Motor neuron (in vitro differentiated cells): ENCODE results near the gene KRT73. TPM values are rescaled to one million over a fixed set of nuclear protein-coding genes. Genes with fewer than 3 reads are reported as not detected.
A peak's percentile ranks its signal among the peaks of the same experiment; 100 is the strongest.

Experiments used
- ATAC-seq, 8 experiments: fragments of 200-7000 bp; cut with Tn5 transposase; replicated peaks in 6 of 8; 2 replicates each; pipeline ENCODE4 v1.8.0; 2021; ENCODE audit warnings: mild to moderate bottlenecking in 8 of 8, moderate library complexity in 8 of 8
- H3K27ac ChIP-seq, 2 donors: fragments of 250-450 bp; sonication (Bioruptor Pico); 2 replicates each; pipeline ENCODE4 v1.9.0; 2021; ENCODE audit warnings: antibody characterized with exemption in 2 of 2, mild to moderate bottlenecking in 2 of 2, moderate library complexity in 1 of 2
- H3K4me1 ChIP-seq, 2 donors: fragments of 250-450 bp; sonication (Bioruptor Pico); replicated peaks in 1 of 2; 2 replicates each; pipeline ENCODE4 v1.6.1; 2021; ENCODE audit warnings: antibody characterized with exemption in 2 of 2, mild to moderate bottlenecking in 2 of 2, moderate library complexity in 1 of 2
- H3K4me3 ChIP-seq, 5 donors: fragments of 250-450 bp; sonication (Bioruptor Pico); 2 replicates each; pipeline ENCODE4 v1.9.0; 2021; ENCODE audit warnings: antibody characterized with exemption in 5 of 5, mild to moderate bottlenecking in 5 of 5, moderate library complexity in 4 of 5
- WGBS, 10 experiments: fragments of 450-650 bp; shearing (Covaris generic); methylation state at CpG; one replicate each; pipeline ENCODE4 v1.0.0; 2022; 5-methylcytosine and 5-hydroxymethylcytosine counted together
- in situ Hi-C, 9 experiments: fragments of 400-800 bp; cut with MboI; loops; one replicate each; pipeline ENCODE4 v1.15.0; 2021; ENCODE audit warnings: low sequenced_read_pairs in 9 of 9, low pct_unique_long_range_greater_than_20kb in 2 of 9; ENCODE audit not compliant: unreplicated experiment in 9 of 9
- total RNA-seq, 8 experiments: library from RNA; unstranded; fragments of 300-600 nt; gene quantifications; 2 replicates each; pipeline versions ENCODE4 v1.2.3 to v1.2.4, GENCODE V29; 2022

KRT73 gene
- total RNA-seq, 8 experiments from 2014 or later: 0.17 to 0.24 (median 0.21) TPM; not detected in 4

DNA sequence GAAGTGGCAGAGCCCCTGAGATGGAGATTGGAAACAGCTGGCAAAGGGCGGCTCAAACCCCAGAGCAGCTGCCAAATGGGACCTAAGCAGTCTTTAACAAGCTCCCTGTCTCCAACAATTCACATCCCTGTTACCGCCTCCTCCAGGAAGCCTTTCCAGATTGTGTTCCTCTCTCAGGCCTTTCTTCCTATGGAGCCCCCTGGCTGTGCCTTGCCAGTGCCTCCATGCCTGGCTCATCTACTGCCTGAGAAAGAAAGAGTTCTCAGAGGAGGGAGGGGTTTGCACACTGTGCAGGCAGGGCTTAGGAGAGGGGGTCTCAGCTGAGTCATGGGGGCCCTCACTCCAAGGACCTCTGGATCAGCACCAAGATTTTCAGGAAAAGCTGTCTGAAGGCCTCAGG is 35.9 kb downstream of the KRT73 start:
- no peak for ATAC-seq
- H3K4me3 ChIP-seq: no peak overlapping the region
- no peak overlapping the region for H3K27ac ChIP-seq
- in situ Hi-C loops: loop anchor here in 5 of 9 experiments (10.0 to 25.0 kb wide), 4 partner anchors 280 to 405 kb away; no protein-coding TSS in a partner anchor
- no peaks in the 10 kb centered on the region for H3K4me1 ChIP-seq
- 40 to 80% methylated on average over 1 of the region's 2 CpGs; no CpG with 5 or more reads in 8 of the 10 experiments for WGBS, 10 experiments

DNA sequence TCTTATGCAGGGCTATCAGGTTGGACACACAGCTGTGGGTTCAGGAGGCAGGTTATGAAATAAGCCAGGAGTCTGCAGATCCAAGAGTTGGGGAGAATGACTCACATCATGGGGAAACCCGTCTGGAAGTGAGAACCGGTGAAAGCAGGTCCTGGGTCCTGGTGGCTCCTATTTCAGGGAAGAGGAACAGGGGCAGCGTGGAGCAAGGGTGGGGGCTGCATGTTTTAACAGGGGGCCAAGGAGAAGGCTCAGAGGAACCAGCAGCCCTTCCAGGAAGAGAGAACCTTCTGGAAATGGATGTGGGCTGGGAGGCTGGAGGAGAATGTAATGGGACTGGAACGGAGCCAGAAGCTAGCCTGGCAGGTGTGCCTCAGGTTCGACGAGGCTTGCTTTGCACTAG is 36.9 kb downstream of the KRT73 start:
- no peak for ATAC-seq
- in situ Hi-C loops: loop anchor here in 5 of 9 experiments (10.0 to 25.0 kb wide), 4 partner anchors 281 to 406 kb away; no protein-coding TSS in a partner anchor
- H3K4me1 ChIP-seq: no peaks in the 10 kb centered on the region
- WGBS, 10 experiments: 0 to 89% (median 51%) methylated on average over 1 to 4 of the region's 6 CpGs; no CpG with 5 or more reads in 5 of the 10 experiments
- H3K4me3 ChIP-seq: no peak overlapping the region
- no peak overlapping the region for H3K27ac ChIP-seq

DNA sequence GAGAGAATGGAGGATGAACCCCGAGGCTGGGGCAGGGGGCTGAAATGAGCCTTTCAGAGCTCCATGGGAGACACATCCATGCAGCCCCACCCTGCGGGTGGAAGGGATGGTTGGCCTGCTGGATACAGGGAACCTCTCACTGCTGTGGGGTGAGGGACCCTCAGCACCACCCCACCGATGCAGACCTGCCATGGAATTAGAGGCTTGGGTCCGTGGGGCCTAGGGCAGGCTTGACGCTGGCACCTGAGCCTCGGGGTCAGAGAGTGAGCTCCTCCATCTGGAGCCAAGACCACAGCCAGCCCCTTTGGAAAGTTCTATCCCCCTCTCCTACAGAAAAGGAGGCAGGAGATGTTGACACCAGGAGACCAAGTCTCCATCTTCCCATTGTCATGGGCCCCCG is 37.3 kb downstream of the KRT73 start:
- WGBS, 10 experiments: 33 to 100% (median 67%) methylated on average over 1 to 3 of the region's 7 CpGs; no CpG with 5 or more reads in 3 of the 10 experiments
- ATAC-seq: no peak
- Histone ChIP-seq H3K4me3 (no peak overlapping the region), H3K4me1 (no peaks in the 10 kb centered on the region), H3K27ac (no peak overlapping the region)
- in situ Hi-C loops: loop anchor here in 5 of 9 experiments (10.0 to 25.0 kb wide), 4 partner anchors 281 to 406 kb away; no protein-coding TSS in a partner anchor

- no peaks in the 10 kb centered on the region for H3K4me1 ChIP-seq
- in situ Hi-C loops: loop anchor here in 5 of 9 experiments (10.0 to 25.0 kb wide), 4 partner anchors 282 to 407 kb away; no protein-coding TSS in a partner anchor
- no peak overlapping the region for H3K27ac ChIP-seq
- 0 to 83% (median 67%) methylated on average over 1 of the region's 1 CpG; no CpG with 5 or more reads in 7 of the 10 experiments for WGBS, 10 experiments
- no peak for ATAC-seq
- H3K4me3 ChIP-seq: no peak overlapping the region
Measured at GRCh38 chr12:52580496-52580895, 37.9 kb downstream of the KRT73 start.

DNA sequence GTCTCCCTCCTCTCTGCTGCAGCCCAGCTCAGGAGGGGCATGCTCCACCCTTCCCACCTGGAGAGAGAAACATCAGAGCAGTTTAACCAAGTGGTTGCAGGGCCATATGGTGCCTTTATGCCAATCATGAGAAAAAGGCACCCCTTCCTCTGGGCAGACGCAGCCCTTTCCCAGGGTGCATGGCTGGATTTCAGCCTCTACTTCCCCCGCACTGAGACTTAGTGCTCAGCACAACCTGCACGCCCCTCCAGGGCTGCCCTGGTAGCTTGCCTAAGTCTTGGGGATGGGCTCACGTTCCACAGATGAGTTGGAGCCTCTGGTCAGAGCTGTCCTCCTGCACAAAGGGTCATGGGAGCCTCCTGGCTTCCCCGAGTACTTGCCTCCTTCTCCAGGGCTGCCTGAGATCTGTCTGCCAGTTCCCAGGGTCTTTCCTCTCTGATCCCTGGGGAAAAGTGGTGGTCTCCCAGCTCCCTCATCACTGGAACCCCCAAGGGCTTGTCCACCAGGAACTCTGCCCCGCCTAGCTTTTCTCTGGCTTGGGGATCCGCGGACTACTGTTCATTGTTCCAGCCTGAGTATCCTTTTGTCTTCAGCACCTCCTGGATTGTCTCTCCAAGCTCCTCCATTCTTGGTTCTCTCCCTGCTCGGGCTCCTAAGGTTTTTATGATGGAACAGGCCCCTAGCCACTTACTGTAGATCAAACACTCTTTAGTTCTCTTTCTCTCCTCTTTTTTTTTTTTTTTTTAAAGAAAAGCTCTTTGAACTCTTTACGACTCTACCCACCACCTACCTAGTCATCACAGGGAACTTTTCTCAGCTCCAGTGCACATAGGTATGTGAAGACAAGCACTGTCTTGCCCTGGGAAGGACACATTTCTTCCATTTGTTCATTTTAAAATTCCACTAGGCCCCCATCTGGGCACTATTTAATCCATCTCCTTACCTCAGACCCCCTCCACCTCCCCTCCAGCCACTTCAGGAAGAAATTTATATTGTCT is 38.6 kb downstream of the KRT73 start:
- 29 to 81% (median 46%) methylated on average over 2 to 6 of the region's 10 CpGs; no CpG with 5 or more reads in 1 of the 10 experiments for WGBS, 10 experiments
- no peak overlapping the region for H3K4me3 ChIP-seq
- no peak overlapping the region for H3K27ac ChIP-seq
- H3K4me1 ChIP-seq: no peaks in the 10 kb centered on the region
- no peak for ATAC-seq
- in situ Hi-C loops: loop anchor here in 5 of 9 experiments (10.0 to 25.0 kb wide), 4 partner anchors 283 to 408 kb away; no protein-coding TSS in a partner anchor

- Histone ChIP-seq H3K4me1 (no peaks in the 10 kb centered on the region), H3K4me3 (no peak overlapping the region), H3K27ac (no peak overlapping the region)
- WGBS, 10 experiments: 0 to 100% (median 71%) methylated on average over 1 to 3 of the region's 3 CpGs; no CpG with 5 or more reads in 1 of the 10 experiments
- ATAC-seq: peak in 2 of 8 experiments; percentile 51 to 63
- in situ Hi-C loops: loop anchor here in 5 of 9 experiments (25.0 kb wide), 2 partner anchors 284 to 409 kb away; no protein-coding TSS in a partner anchor
Measured at GRCh38 chr12:52578469-52578868, 39.9 kb downstream of the KRT73 start.

- no peak overlapping the region for H3K27ac ChIP-seq
- 80 to 100% (median 84%) methylated on average over 1 to 8 of the region's 8 CpGs; no CpG with 5 or more reads in 2 of the 10 experiments for WGBS, 10 experiments
- H3K4me3 ChIP-seq: no peak overlapping the region
- in situ Hi-C loops: loop anchor here in 5 of 9 experiments (25.0 kb wide), 2 partner anchors 285 to 410 kb away; no protein-coding TSS in a partner anchor
- ATAC-seq: no peak
- no peaks in the 10 kb centered on the region for H3K4me1 ChIP-seq
Measured at GRCh38 chr12:52577316-52577715, 41.0 kb downstream of the KRT73 start.

DNA sequence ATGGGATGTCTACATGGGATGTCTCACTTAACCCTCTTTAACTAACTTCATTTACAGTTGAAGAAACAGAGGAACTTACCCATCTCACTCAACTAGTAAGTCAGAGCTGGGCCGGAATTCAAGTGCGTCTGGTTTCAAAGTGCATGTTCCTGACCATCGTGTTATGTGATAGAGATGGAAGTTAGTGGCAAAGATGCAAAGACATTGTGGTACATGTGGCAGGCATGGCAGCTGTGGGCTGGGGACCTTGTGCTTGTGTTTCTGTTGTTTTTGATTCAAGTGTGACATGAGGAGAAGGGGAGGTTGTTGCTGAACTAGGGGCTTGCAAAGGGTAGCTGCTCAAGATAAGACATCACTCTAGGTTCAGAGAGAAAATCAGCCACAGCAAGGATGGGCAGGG is 42.4 kb downstream of the KRT73 start:
- 64 to 90% (median 83%) methylated on average over 1 to 3 of the region's 3 CpGs; no CpG with 5 or more reads in 4 of the 10 experiments for WGBS, 10 experiments
- H3K4me3 ChIP-seq: no peak overlapping the region
- no peak overlapping the region for H3K27ac ChIP-seq
- no peak for ATAC-seq
- in situ Hi-C loops: loop anchor here in 5 of 9 experiments (25.0 kb wide), 2 partner anchors 286 to 411 kb away; no protein-coding TSS in a partner anchor
- H3K4me1 ChIP-seq: no peaks in the 10 kb centered on the region

- H3K4me1 ChIP-seq: no peaks in the 10 kb centered on the region
- in situ Hi-C loops: loop anchor here in 5 of 9 experiments (25.0 kb wide), 2 partner anchors 287 to 412 kb away; no protein-coding TSS in a partner anchor
- ATAC-seq: no peak
- no peak overlapping the region for H3K4me3 ChIP-seq
- no peak overlapping the region for H3K27ac ChIP-seq
- 71 to 90% (median 88%) methylated on average over 2 to 4 of the region's 9 CpGs; no CpG with 5 or more reads in 7 of the 10 experiments for WGBS, 10 experiments
Measured at GRCh38 chr12:52575256-52575655, 43.1 kb downstream of the KRT73 start.

- Histone ChIP-seq H3K4me1 (no peaks in the 10 kb centered on the region), H3K27ac (no peak within 1 kb of the TSS), H3K4me3 (no peak within 1 kb of the TSS)
- in situ Hi-C loops: no loop called here
- WGBS, 10 experiments: 8 to 100% (median 74%) methylated on average over 1 to 2 of the region's 3 CpGs; no CpG with 5 or more reads in 5 of the 10 experiments
- ATAC-seq: no peak
Measured at GRCh38 chr12:52573743-52574142, 44.6 kb downstream of the KRT73 start, which contains the start of gene KRT74. TSS of gene KRT74 (minus strand) at chr12:52573843. CDS start at chr12:52573777, 66 bp downstream.

DNA sequence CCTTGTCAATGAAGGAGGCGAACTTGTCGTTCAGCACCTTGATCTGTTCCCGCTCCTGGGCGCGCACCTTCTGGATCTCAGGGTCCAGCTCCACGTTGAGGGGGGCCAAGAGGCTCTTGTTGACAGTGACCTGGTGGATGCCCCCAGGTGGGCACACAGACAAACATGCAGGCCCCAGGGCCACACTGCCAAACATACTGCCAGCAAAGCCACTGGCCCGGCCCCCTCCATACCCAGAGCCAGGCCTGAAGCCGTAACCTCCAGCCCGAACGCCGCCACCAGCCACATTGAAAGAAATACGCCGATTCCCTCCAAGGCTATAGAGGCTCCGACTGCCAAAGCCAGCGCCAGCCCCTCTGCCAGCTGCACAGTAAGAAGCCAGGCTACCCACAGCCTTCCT is 45.1 kb downstream of the KRT73 start:
- in situ Hi-C loops: no loop called here
- WGBS, 10 experiments: 67 to 100% (median 87%) methylated on average over 1 to 15 of the region's 15 CpGs; no CpG with 5 or more reads in 3 of the 10 experiments
- no peak overlapping the region for H3K27ac ChIP-seq

GRCh38 chr12:52570511-52570910 is 47.8 kb downstream of the KRT73 start:
- in situ Hi-C loops: no loop called here
- no peak for ATAC-seq
- Histone ChIP-seq H3K27ac (no peak overlapping the region), H3K4me1 (no peaks in the 10 kb centered on the region), H3K4me3 (no peak overlapping the region)
- WGBS, 10 experiments: 64 to 100% (median 85%) methylated on average over 1 to 8 of the region's 10 CpGs; no CpG with 5 or more reads in 5 of the 10 experiments

More for the DNA sequence above, 45.1 kb downstream of the KRT73 start:
- H3K4me1 ChIP-seq: no peaks in the 10 kb centered on the region
- ATAC-seq: no peak
- H3K4me3 ChIP-seq: no peak overlapping the region
